Stomach (tissue), 9 donors: ENCODE measurements around the gene WDR27. TPM values are rescaled to one million over a fixed set of nuclear protein-coding genes. Genes with fewer than 3 reads are reported as not detected.
A peak's percentile ranks its signal among the peaks of the same experiment; 100 is the strongest.
"Not testable (repeated sequence)": the region's sequence is repeated elsewhere in the genome, so short reads cannot be mapped to it uniquely, and the experiment has no call there.

Experiments
- DNase-seq, 2 donors: peaks; one replicate each; pipeline versions ENCODE4 v3.0.0 to v3.0.0-alpha.2; 2013 to 2019
- H3K27ac ChIP-seq, 5 donors: fragments of 200-600 bp in 4 of 5; sonication (generic) in 4 of 5; one replicate each; pipeline ENCODE4 v1.5.1; 2013 to 2019; ENCODE audit warnings: mild to moderate bottlenecking in 1 of 5, moderate library complexity in 1 of 5
- H3K27me3 ChIP-seq, 3 donors: fragments of 200-600 bp; sonication (generic); one replicate each; pipeline ENCODE4 v1.5.1; 2017 to 2019; ENCODE audit warnings: mixed run types in 1 of 3
- H3K36me3 ChIP-seq, 4 donors: fragments of 200-600 bp; sonication (generic); 1 replicate in 3 of 4; 2 replicates in 1 of 4; pipeline ENCODE4 v1.5.1; 2016 to 2019
- H3K4me1 ChIP-seq, 4 donors: fragments of 200-600 bp; sonication (generic); one replicate each; pipeline ENCODE4 v1.5.1; 2016 to 2019
- H3K4me3 ChIP-seq, 4 donors: fragments of 200-600 bp; sonication (generic) in 3 of 4; one replicate each; pipeline ENCODE4 v1.5.1; 2016 to 2019; ENCODE audit warnings: mild to moderate bottlenecking in 1 of 4
- H3K9me3 ChIP-seq, 4 donors: fragments of 200-600 bp; sonication (generic); one replicate each; pipeline ENCODE4 v1.5.1; 2016 to 2019
- CTCF ChIP-seq, 7 experiments: fragments of 450-650 bp in 4 of 7; fragments of 200-600 bp in 3 of 7; sonication (generic) in 3 of 7; IDR thresholded peaks; one replicate each; pipeline ENCODE4 v1.5.1; 2016 to 2019; ENCODE audit warnings: antibody characterized with exemption in 7 of 7, control low read depth in 2 of 7, mild to moderate bottlenecking in 1 of 7
- EP300 ChIP-seq: sonication (generic); formaldehyde crosslinking; IDR thresholded peaks from one replicate; pipeline ENCODE4 v1.6.1; 2017; ENCODE audit warnings: antibody characterized with exemption
- POLR2A ChIP-seq, 4 donors: fragments of 450-650 bp; IDR thresholded peaks; one replicate each; pipeline ENCODE4 v1.6.1; 2016; ENCODE audit warnings: antibody characterized with exemption in 4 of 4, control low read depth in 2 of 4, mild to moderate bottlenecking in 1 of 4, moderate library complexity in 1 of 4
- POLR2AphosphoS5 ChIP-seq, 3 donors: sonication (generic); formaldehyde crosslinking; IDR thresholded peaks; one replicate each; pipeline ENCODE4 v1.6.1; 2016; ENCODE audit warnings: antibody characterized with exemption in 3 of 3
- WGBS, 5 donors: extraction: QIAGEN DNeasy Blood & Tissue Kit in 3 of 5; methylation state at CpG; one replicate each; pipeline versions ENCODE4 v1.1.5 to v1.1.7; 2013 to 2018; 5-methylcytosine and 5-hydroxymethylcytosine counted together
- intact Hi-C: fragments of 100-400 bp; cut with DNase I; formaldehyde crosslinking; loops from one replicate; pipeline ENCODE4 v1.15.1; 2023; ENCODE audit warnings: low total_unique reads
- polyA plus RNA-seq, 3 donors: library from polyadenylated mRNA; stranded (reverse); fragments of 200-250 nt; gene quantifications; one replicate each; pipeline ENCODE4 v1.2.3, GENCODE V29; 2013
- total RNA-seq, 5 donors: library from RNA; depleted of rRNA; stranded (reverse); fragments of >200 nt; gene quantifications; one replicate each; pipeline versions ENCODE4 v1.1.0 to v1.2.3, GENCODE V29; 2014 to 2016
- donor health status: healthy with polysubstance abuse.
- donor health status: Bipolar disorder and iron deficiency.
- donor health status: healthy.

The WDR27 gene
- total and polyA plus RNA-seq, 8 donors = 4.9 to 271 (median 39.9) TPM

- peaks cover 0 to 22% (median 14%) of the 10 kb centered on the region in 4 donors for H3K36me3 ChIP-seq
- no peaks in the 10 kb centered on the region for H3K4me1 ChIP-seq
- no peak overlapping the region for H3K27ac ChIP-seq
- WGBS, 5 donors = 81 to 92% (median 83%) methylated on average over 1 of the region's 1 CpG
- no peak for DNase-seq
- H3K9me3 ChIP-seq = no peaks in the 10 kb centered on the region
- TF ChIP-seq POLR2A (IDR thresholded peaks at IDR 0.05) (no peak), POLR2AphosphoS5 (IDR thresholded peaks at IDR 0.05) (no peak), EP300 (no peak), CTCF (IDR thresholded peaks at IDR 0.05) (no peak)
- intact Hi-C loops = no loop called here
- no peaks in the 10 kb centered on the region for H3K27me3 ChIP-seq
- no peak overlapping the region for H3K4me3 ChIP-seq
Measured at GRCh38 chr6:169604076-169604475, 97.8 kb downstream of the WDR27 start.

- H3K9me3 ChIP-seq, H3K27ac ChIP-seq, H3K4me3 ChIP-seq, DNase-seq, H3K4me1 ChIP-seq, intact Hi-C loops, H3K27me3 ChIP-seq: not testable (repeated sequence)
- peaks cover 0 to 30% (median 18%) of the 10 kb centered on the region in 4 donors for H3K36me3 ChIP-seq
- WGBS, 5 donors = 88 to 100% (median 93%) methylated on average over 1 of the region's 1 CpG
Measured at GRCh38 chr6:169601129-169601528, 100.7 kb downstream of the WDR27 start.

- Histone ChIP-seq H3K9me3 (no peaks in the 10 kb centered on the region), H3K4me1 (no peaks in the 10 kb centered on the region), H3K4me3 (no peak overlapping the region), H3K36me3 (no peaks in the 10 kb centered on the region), H3K27ac (no peak overlapping the region), H3K27me3 (no peaks in the 10 kb centered on the region)
- 55 to 89% (median 71%) methylated on average over 1 of the region's 1 CpG for WGBS, 5 donors
- no peak for TF ChIP-seq POLR2A (IDR thresholded peaks at IDR 0.05)
- TF ChIP-seq CTCF (IDR thresholded peaks at IDR 0.05) = no peak
- no peak for TF ChIP-seq EP300
- no peak for TF ChIP-seq POLR2AphosphoS5 (IDR thresholded peaks at IDR 0.05)
- intact Hi-C loops = no loop called here
- no peak for DNase-seq
Measured at GRCh38 chr6:169592558-169592957, 109.3 kb downstream of the WDR27 start.

GRCh38 chr6:169591616-169592015 lies 110.2 kb downstream of the WDR27 start:
- no peak overlapping the region for H3K4me3 ChIP-seq
- 77 to 98% (median 95%) methylated on average over 4 of the region's 4 CpGs for WGBS, 5 donors
- DNase-seq = no peak
- H3K27ac ChIP-seq = no peak overlapping the region
- TF ChIP-seq CTCF (IDR thresholded peaks at IDR 0.05) (no peak), POLR2A (IDR thresholded peaks at IDR 0.05) (no peak), EP300 (no peak), POLR2AphosphoS5 (IDR thresholded peaks at IDR 0.05) (no peak)
- no peaks in the 10 kb centered on the region for H3K9me3 ChIP-seq
- no peaks in the 10 kb centered on the region for H3K36me3 ChIP-seq
- intact Hi-C loops = no loop called here
- no peaks in the 10 kb centered on the region for H3K27me3 ChIP-seq
- H3K4me1 ChIP-seq = no peaks in the 10 kb centered on the region

- Histone ChIP-seq H3K27me3 (no peaks in the 10 kb centered on the region), H3K4me1 (no peaks in the 10 kb centered on the region), H3K4me3 (no peak overlapping the region), H3K36me3 (no peaks in the 10 kb centered on the region), H3K9me3 (no peaks in the 10 kb centered on the region), H3K27ac (peak overlapping the region in 2 of 5 donors; percentile 21 to 44)
- 89 to 94% (median 91%) methylated on average over 10 of the region's 10 CpGs for WGBS, 5 donors
- DNase-seq = no peak
- no peak for TF ChIP-seq EP300
- TF ChIP-seq POLR2AphosphoS5 (IDR thresholded peaks at IDR 0.05) = no peak
- TF ChIP-seq POLR2A (IDR thresholded peaks at IDR 0.05) = no peak
- no peak for TF ChIP-seq CTCF (IDR thresholded peaks at IDR 0.05)
- intact Hi-C loops = no loop called here
Measured at GRCh38 chr6:169590376-169590939, 111.4 kb downstream of the WDR27 start.
